Skin epidermis (tissue), 12 donors: Measurements from ENCODE around the gene COG5.

ENCODE experiments used
- H3K27ac ChIP-seq, 21 experiments: fragments of 200-600 bp; sonication (generic) in 11 of 21; one replicate each; pipeline ENCODE4 v1.5.0; 2020; ENCODE audit warnings: mild to moderate bottlenecking in 3 of 21, inconsistent platforms in 2 of 21, moderate library complexity in 2 of 21
- H3K4me3 ChIP-seq, 7 experiments: fragments of 200-600 bp; sonication (generic) in 2 of 7; one replicate each; pipeline ENCODE4 v1.5.0; 2020; ENCODE audit warnings: inconsistent platforms in 2 of 7, mild to moderate bottlenecking in 2 of 7, moderate library complexity in 1 of 7

COG5 gene

DNA sequence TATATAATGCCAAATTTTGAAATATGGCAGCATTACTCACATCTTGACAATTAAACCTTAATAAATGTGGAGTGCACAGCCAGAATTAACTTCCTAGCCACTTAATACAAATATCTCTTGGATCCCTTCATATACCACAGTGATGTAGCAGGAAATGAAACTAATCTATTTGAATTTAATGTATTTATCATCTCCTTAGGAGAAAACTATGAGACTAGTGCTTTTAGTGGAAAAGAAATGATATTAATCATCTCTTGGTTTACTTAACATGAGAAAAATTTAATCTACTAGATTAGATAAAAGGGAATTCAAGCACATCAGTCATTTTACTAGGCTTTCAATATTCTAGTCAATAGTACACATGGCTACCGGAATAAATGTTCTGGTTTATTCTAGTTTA, 149.5 kb downstream of the COG5 start:
- Histone ChIP-seq H3K4me3 (no peak overlapping the region), H3K27ac (no peak overlapping the region)

DNA sequence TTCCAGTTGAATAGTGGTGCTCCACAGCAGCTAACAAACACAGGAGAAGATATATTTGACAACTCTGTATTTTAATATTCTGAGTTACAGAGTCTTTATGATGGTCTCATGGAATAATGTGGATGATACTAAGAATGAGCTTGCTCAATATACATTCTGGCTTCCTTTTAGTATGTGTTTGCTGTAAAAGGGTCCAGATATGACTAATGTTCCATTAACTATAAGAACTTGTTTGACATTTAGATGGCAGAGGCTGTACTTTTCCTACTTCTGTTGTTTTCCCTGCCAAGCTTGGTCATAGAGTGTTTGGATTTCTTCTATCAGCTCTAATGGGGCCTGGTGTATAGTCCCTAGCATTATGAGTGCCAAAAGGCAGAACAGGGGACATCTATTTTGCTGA, 155.4 kb downstream of the COG5 start:
- H3K27ac ChIP-seq = no peak overlapping the region

DNA sequence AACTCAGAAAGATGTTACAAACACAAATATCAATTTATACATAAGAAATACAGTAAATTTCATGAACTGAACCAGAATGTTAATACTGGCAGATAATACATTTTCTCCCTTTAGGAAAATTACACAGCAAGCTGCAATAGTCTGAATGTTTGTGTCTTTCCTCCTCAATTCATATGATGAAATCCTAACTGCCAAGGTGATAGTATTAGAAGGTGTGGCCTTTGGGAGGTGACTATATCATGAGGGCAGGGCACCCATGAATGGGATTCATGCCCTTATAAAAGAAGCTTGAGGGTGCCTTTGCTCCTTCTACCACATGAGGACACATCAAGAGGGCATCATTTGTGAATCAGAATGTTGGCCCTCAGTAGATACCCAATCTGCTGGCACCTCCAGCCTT, 158.2 kb downstream of the COG5 start:
- Histone ChIP-seq H3K4me3 (no peak overlapping the region), H3K27ac (no peak overlapping the region)

More for the DNA sequence above, 155.4 kb downstream of the COG5 start:
- H3K4me3 ChIP-seq = no peak overlapping the region

DNA sequence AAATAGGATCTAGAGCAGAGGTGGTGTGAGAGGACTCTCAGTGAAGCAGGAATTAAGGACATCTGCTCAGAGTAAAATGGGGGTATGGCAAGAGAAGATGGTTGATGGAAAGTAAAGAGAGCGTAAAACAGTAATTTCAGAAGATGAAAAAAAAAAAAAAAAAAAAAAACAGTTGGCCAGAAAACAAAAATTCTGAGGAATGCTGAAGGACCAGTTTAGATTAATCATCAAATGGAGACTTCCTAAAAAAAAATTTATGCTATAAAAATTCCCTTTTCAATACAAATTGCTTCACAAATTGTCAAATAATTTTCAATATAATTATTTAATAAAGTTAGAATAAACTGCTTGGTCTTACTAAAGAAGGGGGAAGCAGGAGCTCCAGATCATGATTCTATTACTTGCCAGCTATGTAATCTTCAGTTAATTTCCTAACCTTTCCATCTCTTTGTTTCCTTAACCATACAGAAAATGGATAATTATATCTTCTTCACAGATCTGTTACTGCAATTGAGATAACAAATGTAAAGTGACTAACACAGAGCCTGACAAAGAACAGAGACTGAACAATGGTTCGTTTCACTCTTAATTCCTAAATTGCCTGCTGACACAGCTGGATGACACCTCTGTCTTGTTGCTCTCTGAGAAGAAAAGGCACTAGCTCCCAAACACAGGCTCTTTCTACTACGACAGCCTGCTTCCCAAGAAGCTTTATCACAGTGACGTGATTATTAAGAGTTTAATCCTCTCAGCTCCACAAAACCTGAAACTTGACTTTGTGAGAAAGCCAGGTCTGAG, 158.8 kb downstream of the COG5 start:
- Histone ChIP-seq H3K4me3 (no peak overlapping the region), H3K27ac (no peak overlapping the region)

DNA sequence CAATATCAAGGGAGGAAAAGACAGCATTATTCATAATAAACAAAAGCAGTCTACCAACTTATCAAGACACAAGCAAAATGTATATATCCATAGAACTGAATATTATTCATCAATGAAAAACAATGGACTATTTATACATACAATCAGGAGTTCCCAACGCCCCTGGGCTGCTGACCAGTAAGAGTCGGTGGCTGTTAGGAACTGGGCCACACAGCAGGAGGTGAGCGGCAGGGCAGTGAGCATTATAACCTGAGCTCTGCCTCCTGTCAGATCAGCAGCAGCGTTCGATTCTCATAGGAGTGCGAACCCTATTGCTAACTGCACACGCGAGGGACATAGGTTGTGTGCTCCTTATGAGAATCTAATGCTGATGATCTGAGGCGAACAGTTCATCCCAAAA, 165.6 kb downstream of the COG5 start:
- Histone ChIP-seq H3K27ac (no peak overlapping the region), H3K4me3 (no peak overlapping the region)

DNA sequence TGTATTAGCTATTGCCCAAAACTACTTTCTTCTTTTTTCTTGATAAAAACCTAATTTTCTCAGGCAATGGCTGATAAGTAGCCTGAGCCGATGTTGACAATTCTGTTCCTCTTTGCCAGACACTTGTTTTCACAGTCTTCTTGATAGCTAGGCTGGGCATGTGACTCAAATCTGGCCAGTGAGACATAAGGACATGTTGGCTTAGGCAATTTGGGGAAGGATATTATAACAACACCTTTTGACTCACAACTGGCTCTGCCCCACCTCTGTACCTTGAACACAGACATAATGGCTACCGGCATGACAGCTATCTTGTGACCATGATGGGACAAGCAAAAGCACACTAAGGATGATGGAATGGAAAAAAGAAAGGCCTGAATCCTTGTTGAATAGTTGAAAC, 166.7 kb downstream of the COG5 start:
- Histone ChIP-seq H3K4me3 (no peak overlapping the region), H3K27ac (no peak overlapping the region)

DNA sequence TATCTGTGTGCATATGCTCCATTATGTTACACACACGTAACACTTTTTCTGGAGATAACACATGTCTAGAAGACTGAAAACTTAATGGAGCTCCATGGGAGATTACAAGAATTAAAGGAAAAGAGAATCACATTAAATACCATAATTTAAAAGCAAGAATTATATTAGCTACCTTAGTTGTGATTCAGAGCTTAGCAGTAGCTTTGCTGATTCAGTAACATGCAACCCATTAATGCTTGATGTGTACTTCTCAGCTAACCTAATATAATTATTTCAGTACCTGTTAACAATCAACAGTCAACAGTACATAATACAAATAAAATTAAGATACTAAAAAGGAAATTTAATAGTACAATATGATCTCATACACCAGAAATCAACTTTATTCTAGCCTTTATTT, 167.6 kb downstream of the COG5 start:
- Histone ChIP-seq H3K27ac (no peak overlapping the region), H3K4me3 (no peak overlapping the region)

DNA sequence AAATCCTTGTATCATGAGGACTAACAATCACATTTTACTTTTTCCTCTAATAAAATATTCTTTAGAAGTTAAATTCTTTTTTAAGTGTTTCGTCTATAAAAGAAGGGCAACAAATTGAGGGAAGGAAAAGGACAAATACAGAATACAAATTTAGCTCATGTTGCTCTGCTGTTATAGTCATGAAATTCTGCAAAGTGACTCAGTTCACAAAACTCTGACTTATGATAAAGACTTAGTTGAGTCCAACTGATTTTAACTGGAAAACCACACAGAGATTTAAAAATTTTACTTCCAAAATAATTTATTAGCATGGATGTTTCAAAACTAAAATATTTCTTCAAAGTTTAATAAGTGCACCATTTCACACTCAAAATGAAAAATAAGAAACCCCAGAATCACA, 168.9 kb downstream of the COG5 start:
- Histone ChIP-seq H3K27ac (no peak overlapping the region), H3K4me3 (no peak overlapping the region)

DNA sequence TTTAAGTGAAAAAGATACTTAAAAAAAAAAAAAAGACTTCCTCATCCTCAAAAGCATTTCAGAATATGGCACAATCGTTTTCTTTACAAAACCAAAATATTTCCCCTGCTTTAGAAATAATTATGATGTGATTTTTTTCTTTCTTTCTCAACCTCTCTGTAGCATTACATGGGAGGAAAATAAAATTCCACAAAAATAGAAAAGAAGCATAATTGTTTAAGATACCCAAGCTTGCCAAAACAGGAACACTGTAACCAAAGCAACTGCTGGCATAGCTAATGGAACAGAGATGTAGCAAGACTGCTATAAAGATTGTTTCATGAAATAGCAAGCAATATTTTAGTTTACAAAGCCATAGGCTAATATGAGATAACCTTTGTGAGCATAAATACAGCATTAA, 169.4 kb downstream of the COG5 start:
- no peak overlapping the region for H3K27ac ChIP-seq
- no peak overlapping the region for H3K4me3 ChIP-seq

DNA sequence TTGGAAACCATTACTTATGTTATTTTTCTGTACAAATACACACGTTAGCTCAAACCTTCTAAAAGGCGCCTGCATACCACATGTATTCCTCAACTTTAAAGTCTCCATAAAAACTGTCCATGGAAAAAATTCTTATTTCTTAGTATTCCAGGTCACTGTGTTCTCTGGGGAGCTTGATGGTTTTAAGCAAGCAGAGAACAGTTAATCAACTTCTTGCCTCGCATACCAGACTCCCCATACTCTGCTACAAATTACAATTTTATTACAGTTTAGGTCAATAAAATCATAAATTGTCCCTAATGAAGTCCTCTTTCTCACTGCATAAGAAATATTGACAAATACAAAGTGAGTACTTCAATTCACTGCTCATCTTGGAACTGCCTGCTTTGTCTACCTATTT, 170.9 kb downstream of the COG5 start:
- H3K4me3 ChIP-seq = no peak overlapping the region
- no peak overlapping the region for H3K27ac ChIP-seq

DNA sequence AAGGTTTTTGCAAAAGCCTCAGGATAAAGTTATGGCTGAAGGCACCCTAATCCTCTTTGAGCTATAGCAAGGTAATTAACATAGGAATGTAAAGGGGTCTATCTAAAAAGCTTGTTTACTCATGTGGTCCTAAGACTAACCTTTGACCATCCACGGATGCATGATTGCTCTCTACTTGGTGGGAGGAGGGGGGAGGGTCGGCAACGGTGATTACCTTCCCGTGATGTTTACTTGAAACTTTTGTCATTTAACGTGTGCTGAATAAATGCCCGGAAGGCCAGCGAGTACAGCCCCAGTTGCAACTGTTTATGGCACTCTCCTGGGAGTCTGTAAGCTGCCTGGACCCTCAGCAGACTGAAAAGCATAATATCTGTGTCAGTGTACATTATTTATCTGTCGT, 172.8 kb downstream of the COG5 start:
- Histone ChIP-seq H3K27ac (no peak overlapping the region), H3K4me3 (no peak overlapping the region)

DNA sequence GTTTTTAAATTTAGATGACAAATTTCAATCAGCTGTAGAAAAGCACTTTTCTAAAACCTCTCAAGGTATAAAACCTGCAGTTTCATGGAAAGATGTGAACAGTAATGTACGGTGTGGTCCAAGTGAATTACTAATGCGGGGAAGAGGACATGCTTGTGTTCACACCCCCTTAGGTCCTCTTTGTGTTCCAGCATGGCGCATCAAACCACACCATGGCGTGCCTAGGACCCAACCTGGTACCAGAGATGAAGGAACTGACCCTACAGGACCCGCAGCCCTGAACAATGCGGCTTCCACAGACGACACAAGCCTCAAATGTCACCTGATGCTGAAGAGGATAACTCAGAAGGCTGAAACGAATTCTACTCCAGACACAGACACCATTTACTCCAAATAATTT, 175.1 kb downstream of the COG5 start:
- Histone ChIP-seq H3K4me3 (no peak overlapping the region), H3K27ac (no peak overlapping the region)

DNA sequence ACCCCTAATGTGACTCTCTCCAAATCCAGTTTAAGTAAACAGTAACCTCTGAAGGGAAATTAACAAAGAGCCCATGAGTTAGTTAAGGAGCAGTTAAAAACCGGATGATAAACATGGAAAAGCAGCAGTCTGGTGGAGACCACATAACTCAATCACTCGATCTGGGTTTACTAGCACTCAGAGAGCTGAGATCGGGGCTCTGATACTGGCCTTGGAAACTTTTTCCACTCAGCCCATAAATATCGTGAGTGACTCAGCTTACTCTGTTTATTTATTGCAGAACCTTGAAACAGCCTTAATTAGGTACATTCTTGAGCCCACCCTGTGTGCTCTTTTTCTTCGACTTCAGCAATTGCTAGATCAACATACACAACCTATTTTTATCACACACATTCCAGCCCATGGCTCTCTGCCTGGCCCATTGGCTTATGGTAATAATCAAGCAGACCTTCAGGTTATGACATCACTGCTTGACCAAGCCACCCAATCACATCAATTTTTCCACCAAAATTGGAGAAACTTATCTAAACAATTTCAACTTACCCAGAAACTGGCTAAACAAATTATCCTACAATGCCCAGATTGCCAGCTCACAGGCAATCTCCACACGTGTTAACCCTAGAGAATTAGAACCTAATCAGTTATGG, 176.0 kb downstream of the COG5 start:
- Histone ChIP-seq H3K27ac (peak overlapping the region in 1 of 21 experiments; percentile 54), H3K4me3 (no peak overlapping the region)

DNA sequence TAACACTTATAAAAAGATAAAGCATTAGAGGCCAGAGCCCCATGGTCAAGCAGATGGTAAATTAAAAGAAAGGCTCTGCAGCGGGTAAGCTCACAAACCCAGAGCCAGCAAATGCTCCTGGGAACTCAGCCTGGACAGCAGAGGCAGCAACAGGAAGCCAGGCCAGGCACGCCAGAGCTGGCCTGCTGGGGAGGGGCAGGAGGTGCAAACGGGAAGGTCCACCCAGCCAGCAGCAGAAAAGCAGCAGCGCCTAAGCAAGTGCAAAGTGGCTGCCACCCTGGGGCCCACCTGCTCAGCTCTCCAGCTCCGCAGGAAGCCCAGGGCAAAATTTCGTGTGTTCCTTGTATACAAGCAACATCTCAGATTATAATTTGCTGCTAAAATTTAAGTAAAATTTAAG, 176.6 kb downstream of the COG5 start:
- Histone ChIP-seq H3K4me3 (no peak overlapping the region), H3K27ac (peak overlapping the region in 1 of 21 experiments; percentile 54)

DNA sequence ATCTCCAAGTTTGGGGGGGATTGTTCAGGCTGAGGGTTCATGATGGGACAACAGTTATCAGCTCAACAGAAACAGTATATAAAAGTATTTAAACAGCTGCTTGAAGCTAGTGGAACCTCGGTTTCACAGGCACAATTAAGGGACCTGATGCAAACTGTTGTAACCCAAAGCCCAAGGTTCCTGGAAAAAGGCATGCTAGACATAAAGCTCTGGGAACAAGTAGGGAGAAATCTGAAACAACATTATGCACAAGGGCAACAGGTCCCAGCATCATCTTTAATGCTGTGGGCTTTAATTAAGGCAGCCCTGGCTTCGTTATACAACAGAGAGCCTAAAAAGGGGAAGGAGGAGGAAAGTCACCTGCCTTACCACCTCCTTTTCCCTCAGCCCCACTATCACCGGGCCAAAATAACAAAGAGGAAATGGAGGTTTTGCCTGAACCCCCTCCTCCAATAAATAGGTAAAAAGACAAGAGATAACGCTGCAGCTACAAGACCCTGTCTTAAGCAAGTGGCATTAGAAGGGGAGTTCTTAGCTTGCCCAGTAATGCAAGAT, 177.1 kb downstream of the COG5 start:
- Histone ChIP-seq H3K4me3 (no peak overlapping the region), H3K27ac (peak overlapping the region in 1 of 21 experiments; percentile 54)

DNA sequence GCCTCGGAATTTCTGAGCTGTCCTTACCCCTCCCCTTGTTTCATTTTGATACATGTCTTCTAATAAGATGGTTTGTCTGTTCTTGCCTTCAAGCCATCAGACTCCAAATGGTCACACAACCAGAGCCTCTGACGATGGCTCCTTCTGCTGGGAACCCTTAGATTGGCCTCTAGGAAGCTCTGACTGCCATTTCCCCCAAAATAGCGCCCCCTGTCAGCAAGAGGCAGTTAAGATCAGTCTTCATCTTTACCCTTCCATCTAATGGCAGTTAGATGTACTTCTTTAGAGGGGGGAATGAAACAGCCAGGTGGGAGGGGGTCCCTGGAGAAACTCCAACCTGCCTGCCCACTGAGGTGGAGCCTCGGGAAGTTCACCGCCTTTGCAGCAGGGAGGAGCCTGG, 179.7 kb downstream of the COG5 start:
- H3K4me3 ChIP-seq = no peak overlapping the region
- H3K27ac ChIP-seq = no peak overlapping the region

DNA sequence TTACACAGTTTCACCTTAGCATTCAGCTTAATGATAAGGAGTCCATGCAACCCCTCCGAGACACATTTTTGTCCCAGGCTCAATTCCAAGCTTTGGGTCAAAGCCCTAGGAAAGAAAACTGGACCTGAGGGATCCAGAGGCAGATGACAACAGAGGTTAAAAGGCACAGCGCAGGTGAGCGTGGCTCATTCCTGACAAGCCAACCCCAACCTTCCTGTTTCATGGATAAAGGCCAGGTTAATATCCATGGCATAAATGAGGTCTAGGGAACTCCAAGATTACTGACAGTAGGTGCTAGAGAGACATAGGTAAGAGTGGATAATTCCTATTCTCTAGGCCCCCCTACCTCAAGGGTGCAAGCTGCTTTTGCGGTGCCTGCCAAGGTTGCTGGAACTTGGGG, 180.5 kb downstream of the COG5 start:
- no peak overlapping the region for H3K27ac ChIP-seq
- no peak overlapping the region for H3K4me3 ChIP-seq

DNA sequence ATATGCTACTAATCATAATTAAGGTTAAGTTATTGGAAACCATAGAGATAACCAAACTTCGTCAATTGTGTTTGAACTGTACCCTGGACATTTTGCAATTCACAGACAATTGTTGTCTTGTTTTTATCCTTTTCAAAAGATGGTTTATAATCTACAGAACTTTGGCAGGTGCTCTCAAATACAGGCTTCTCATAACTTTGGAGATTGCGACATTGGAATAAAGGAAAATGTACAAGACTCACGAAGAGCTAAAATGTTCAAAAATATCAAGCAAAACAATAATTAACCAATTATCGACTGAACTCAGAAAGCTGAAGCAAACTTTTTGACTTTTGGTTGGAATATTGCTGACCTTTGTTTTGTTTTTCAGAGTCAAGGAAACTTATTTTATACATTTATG, 182.3 kb downstream of the COG5 start:
- no peak overlapping the region for H3K4me3 ChIP-seq
- no peak overlapping the region for H3K27ac ChIP-seq

DNA sequence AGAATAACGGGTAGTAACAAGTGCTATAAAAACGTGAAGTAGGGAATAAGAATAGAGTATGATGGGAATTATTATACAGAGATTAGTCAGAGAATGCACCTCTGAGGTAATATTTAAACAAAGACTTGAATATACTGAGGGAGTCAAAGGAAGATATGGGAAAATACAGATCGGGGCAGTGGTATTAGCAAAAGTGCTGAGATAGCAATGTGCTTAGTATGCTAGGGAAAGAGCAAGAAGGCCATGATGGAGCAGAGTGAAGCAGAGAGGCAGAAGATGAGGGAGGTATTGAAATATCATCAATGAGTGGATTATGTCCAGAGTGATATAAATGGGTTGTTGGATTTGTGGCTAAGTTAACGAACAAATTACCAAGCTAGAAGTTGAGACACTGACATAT, 190.4 kb downstream of the COG5 start:
- Histone ChIP-seq H3K4me3 (no peak overlapping the region), H3K27ac (no peak overlapping the region)

DNA sequence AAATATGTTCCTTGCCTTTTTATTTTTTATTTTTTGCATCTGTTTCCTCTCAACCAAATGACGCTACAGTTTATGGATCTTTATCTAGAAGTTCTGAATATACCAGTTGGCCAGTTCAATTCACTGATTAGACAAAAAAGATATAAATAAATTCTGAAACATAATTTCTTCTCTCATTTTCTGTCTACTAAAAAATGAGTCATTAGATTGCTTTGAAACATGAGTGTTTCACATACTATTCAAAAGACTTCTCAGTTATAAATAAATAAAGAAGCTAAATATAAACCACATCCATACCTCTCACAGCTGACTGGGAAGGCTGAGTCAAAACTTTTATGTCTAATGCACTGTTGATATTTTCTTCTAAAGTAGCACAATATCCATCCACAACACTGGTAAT, 191.4 kb downstream of the COG5 start:
- Histone ChIP-seq H3K4me3 (no peak overlapping the region), H3K27ac (peak overlapping the region in 1 of 21 experiments; percentile 15)

DNA sequence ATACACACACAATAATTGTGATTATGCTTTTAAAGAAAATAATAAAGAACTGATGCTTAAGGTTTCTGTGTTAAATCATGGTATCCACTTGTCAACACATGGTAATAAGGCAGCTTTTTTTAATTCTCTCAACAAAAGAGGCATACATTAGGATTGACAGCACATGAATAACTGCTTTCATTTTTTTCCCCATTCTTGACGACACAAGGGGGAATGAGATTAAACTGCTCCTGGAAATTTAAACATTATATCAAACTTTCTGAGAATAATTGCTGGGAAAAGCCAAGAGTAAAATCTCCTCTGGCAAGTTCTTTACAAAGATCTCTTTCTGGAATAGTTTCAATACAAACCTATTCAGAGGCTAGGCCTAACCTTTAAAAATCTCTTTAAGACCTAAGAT, 192.9 kb downstream of the COG5 start:
- Histone ChIP-seq H3K27ac (peak overlapping the region in 1 of 21 experiments; percentile 15), H3K4me3 (no peak overlapping the region)
